Measurements from ENCODE around the gene PLCG2. TPM values are rescaled to one million over a fixed set of nuclear protein-coding genes. Genes with fewer than 3 reads are reported as not detected.

The PLCG2 gene
- total RNA-seq, 2 experiments from 2014 or later: 196 to 485 TPM

DNA sequence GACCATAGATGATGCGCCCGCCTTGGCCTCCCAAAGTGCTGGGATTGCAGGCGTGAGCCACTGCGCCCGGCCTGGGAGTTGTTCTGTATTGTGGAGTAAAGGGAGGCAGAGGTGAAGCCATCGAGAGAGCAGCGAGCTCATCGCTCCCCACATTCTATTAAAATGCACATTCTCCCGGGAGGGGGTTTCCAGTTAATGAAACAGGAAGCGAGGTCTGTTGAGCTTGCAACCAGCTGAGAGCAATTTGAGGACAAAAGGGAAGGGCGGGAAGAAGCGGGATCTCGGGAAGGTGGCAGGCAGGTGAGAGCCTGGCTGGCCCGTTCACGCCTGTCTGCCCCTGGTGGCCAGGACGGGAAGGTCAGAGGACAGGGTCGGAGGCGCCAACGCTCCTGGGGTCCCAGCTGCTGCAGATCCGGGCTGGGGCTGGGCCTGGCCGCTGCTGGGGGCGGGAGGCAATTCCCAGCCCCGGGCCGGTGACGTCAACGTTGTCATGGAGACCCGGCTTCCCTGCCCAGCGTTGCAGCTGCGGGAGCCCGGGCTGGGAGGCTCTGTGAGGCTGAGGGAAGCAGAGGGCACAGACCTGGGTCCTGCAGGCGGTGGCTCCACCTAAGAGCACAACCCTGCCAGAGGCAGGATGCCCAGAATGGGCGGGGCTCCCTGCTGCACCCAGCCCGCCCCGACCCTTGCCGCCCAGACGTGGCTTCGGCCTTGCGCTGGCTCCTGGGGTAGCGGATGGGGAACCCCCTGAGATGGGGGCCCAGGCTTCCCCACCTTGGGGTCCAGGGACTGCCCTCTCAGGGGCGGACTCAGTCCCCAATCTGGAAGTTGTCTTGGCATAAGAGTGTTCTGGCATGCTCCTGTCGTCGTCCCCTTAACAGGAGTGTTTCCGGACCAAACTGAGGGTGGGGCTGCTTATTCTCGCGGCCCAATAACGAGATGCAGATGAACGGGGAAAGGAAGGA, 48.7 kb upstream of the PLCG2 start:
- Histone ChIP-seq H3K9me2 (ENCODE audit: insufficient read depth, low read length) (no peaks in the 10 kb centered on the region), H3K4me3 (ENCODE audit: low read depth, low read length, poor library complexity, severe bottlenecking) (peak overlapping the region; percentile 57), H3K9me3 (ENCODE audit: low read length) (no peaks in the 10 kb centered on the region), H2AFZ (ENCODE audit: low read length) (peak overlapping the region; percentile 97), H3K27ac (ENCODE audit: low read depth, low read length, poor library complexity, severe bottlenecking) (peak overlapping the region; percentile 53), H3K4me1 (ENCODE audit: insufficient read depth, low read length, poor library complexity, severe bottlenecking) (peaks cover 45% of the 10 kb centered on the region), H4K20me1 (ENCODE audit: insufficient read depth, low read length) (no peaks in the 10 kb centered on the region), H3K36me3 (ENCODE audit: insufficient read depth, low read length) (no peaks in the 10 kb centered on the region), H3K79me2 (ENCODE audit: insufficient read depth, low read depth, low read length) (no peaks in the 10 kb centered on the region), H3K4me2 (ENCODE audit: low read length) (peak overlapping the region; percentile 72)
- ChIA-PET CTCF (ENCODE audit: unreplicated experiment) (interaction anchor here (0.7 to 1.3 kb wide), 5 partner anchors 8 to 44 kb away, joined by 3 to 5 read pairs (median 4); no protein-coding TSS in a partner anchor), POLR2A (interaction anchor here (1.0 to 1.5 kb wide), 5 partner anchors 10 to 421 kb away, joined by 3 to 6 read pairs (median 4); partner anchors contain the start of gene GAN)
- TF ChIP-seq EZH2phosphoT487 (IDR thresholded peaks at IDR 0.05; ENCODE audit: borderline replicate concordance, low read depth, low read length): no peak
- peak; percentile 80 for TF ChIP-seq CTCF (conservative IDR thresholded peaks at IDR 0.05; ENCODE audit: low read length)
- intact Hi-C loops (cut with micrococcal nuclease; ENCODE audit: unreplicated experiment): loop anchor here (10.0 kb wide), 1 partner anchor 726 kb away; the partner anchor contains the start of genes CENPN and CMC2
- peak; percentile 69 for DNase-seq (ENCODE audit: low spot score)
- BruUV-seq (replicated peaks): no TSS peak

GRCh38 chr16:81731649-81732048, 47.4 kb upstream of the PLCG2 start:
- H2AFZ ChIP-seq (ENCODE audit: low read length): no peak overlapping the region
- no peak for TF ChIP-seq EZH2phosphoT487 (IDR thresholded peaks at IDR 0.05; ENCODE audit: borderline replicate concordance, low read depth, low read length)
- TF ChIP-seq CTCF (conservative IDR thresholded peaks at IDR 0.05; ENCODE audit: low read length): no peak
- no peak for DNase-seq (ENCODE audit: low spot score)
- H3K79me2 ChIP-seq (ENCODE audit: insufficient read depth, low read depth, low read length): no peaks in the 10 kb centered on the region
- no peaks in the 10 kb centered on the region for H3K36me3 ChIP-seq (ENCODE audit: insufficient read depth, low read length)
- POLR2A ChIA-PET: interaction anchor here (1.1 kb wide), 1 partner anchor 422 kb away, joined by 3 read pairs; no protein-coding TSS in a partner anchor
- peaks cover 45% of the 10 kb centered on the region for H3K4me1 ChIP-seq (ENCODE audit: insufficient read depth, low read length, poor library complexity, severe bottlenecking)
- H3K27ac ChIP-seq (ENCODE audit: low read depth, low read length, poor library complexity, severe bottlenecking): no peak overlapping the region
- no peaks in the 10 kb centered on the region for H4K20me1 ChIP-seq (ENCODE audit: insufficient read depth, low read length)
- intact Hi-C loops (cut with micrococcal nuclease; ENCODE audit: unreplicated experiment): loop anchor here (10.0 kb wide), 1 partner anchor 727 kb away; the partner anchor contains the start of genes CENPN and CMC2
- BruUV-seq (replicated peaks): no TSS peak
- H3K4me3 ChIP-seq (ENCODE audit: low read depth, low read length, poor library complexity, severe bottlenecking): no peak overlapping the region
- H3K9me2 ChIP-seq (ENCODE audit: insufficient read depth, low read length): no peaks in the 10 kb centered on the region
- H3K9me3 ChIP-seq (ENCODE audit: low read length): no peaks in the 10 kb centered on the region
- CTCF ChIA-PET (ENCODE audit: unreplicated experiment): interaction anchor here (0.7 kb wide), 1 partner anchor 21 kb away, joined by 3 read pairs; no protein-coding TSS in a partner anchor
- H3K4me2 ChIP-seq (ENCODE audit: low read length): no peak overlapping the region

Data from OCI-LY7 (cell line).